K562 (cell line): ENCODE data around the gene CFAP410. TPM values are rescaled to one million over a fixed set of nuclear protein-coding genes. Genes with fewer than 3 reads are reported as not detected.
A peak's percentile ranks its signal among the peaks of the same experiment; 100 is the strongest.

Experiments
- CBX3 ChIP-seq, 2 experiments: IDR thresholded peaks; 1 replicate in 1 of 2; 2 replicates in 1 of 2; pipeline ENCODE4 v1.6.1; 2012; ENCODE audit warnings: inconsistent platforms in 2 of 2, low read length in 2 of 2, borderline replicate concordance in 1 of 2, control low read depth in 1 of 2
- CBX5 ChIP-seq: IDR thresholded peaks from 2 replicates; pipeline ENCODE4 v1.6.1; 2014; ENCODE audit warnings: low read depth, borderline replicate concordance
- CBX8 ChIP-seq: fragments of 200-600 bp; sonication (generic); IDR thresholded peaks from 2 replicates; pipeline ENCODE4 v1.6.1; 2012; ENCODE audit warnings: borderline replicate concordance, mixed run types, low read depth, mild to moderate bottlenecking, moderate library complexity, mixed read lengths, low read length, control low read depth, inconsistent platforms; ENCODE audit not compliant: poor library complexity, severe bottlenecking; ENCODE audit errors: extremely low read depth
- DMBX1 ChIP-seq: fragments of 250-450 bp; sonication (Bioruptor Pico); IDR thresholded peaks from 2 replicates; pipeline ENCODE4 v1.8.0; 2022; ENCODE audit warnings: inconsistent platforms, mild to moderate bottlenecking, moderate library complexity, borderline replicate concordance
- DPF2 ChIP-seq: fragments of 450-650 bp; IDR thresholded peaks from 2 replicates; pipeline ENCODE4 v1.6.1; 2016
- ERF ChIP-seq: fragments of 450-650 bp; formaldehyde crosslinking; IDR thresholded peaks from 2 replicates; pipeline ENCODE4 v1.4.0; 2020; ENCODE audit warnings: mild to moderate bottlenecking, mixed read lengths
- MCM7 ChIP-seq, 2 experiments: fragments of 450-650 bp; IDR thresholded peaks; 2 replicates each; pipeline ENCODE4 v1.6.1; 2016 to 2018
- NFIC ChIP-seq: fragments of 450-650 bp; IDR thresholded peaks from 2 replicates; pipeline ENCODE4 v1.6.1; 2017; ENCODE audit warnings: mild to moderate bottlenecking, inconsistent platforms
- NUFIP1 ChIP-seq: fragments of 450-650 bp; IDR thresholded peaks from 2 replicates; pipeline ENCODE4 v1.6.1; 2018; ENCODE audit not compliant: partially characterized antibody
- RBM14 ChIP-seq: fragments of 200-400 bp; formaldehyde crosslinking; IDR thresholded peaks from 2 replicates; pipeline ENCODE4 v1.6.1; 2018; ENCODE audit warnings: low read depth, mild to moderate bottlenecking, low read length, moderate library complexity, borderline replicate concordance; ENCODE audit not compliant: insufficient read depth
- REST ChIP-seq, 2 experiments: fragments of 450-650 bp; formaldehyde crosslinking in 1 of 2; IDR thresholded peaks; 2 replicates each; pipeline versions ENCODE4 v1.4.0 to v1.6.1; 2014 to 2020; ENCODE audit warnings: mild to moderate bottlenecking in 2 of 2, borderline replicate concordance in 1 of 2, low read depth in 1 of 2
- SMC3 ChIP-seq: conservative IDR thresholded peaks from 2 replicates; pipeline ENCODE4 v1.6.1; 2011; ENCODE audit warnings: low read depth, low read length, improper control_type of control experiment; ENCODE audit not compliant: insufficient read depth
- ZNF174 ChIP-seq: fragments of 250-450 bp; sonication (Bioruptor Pico); IDR thresholded peaks from 2 replicates; pipeline ENCODE4 v1.4.0; 2020; ENCODE audit warnings: mild to moderate bottlenecking
- polyA plus RNA-seq, 8 experiments: library from polyadenylated mRNA; depleted of rRNA in 4 of 8; stranded (reverse) in 5 of 8; unstranded in 3 of 8; fragments of >200 nt; fragmentation: Nextera tagmentation in 2 of 8; fragmentation: Illumina TruSeq in 1 of 8; extraction: Ambion mirVana in 2 of 8; extraction: Trizol in 1 of 8; gene quantifications; 2 replicates each; pipeline versions ENCODE4 v1.2.1 to v1.2.3, GENCODE V29; 2011 to 2014; ENCODE audit warnings: inconsistent platforms in 1 of 8, missing spikeins in 1 of 8
- total RNA-seq, 7 experiments: library from RNA; depleted of rRNA in 6 of 7; stranded (reverse); fragments of >200 nt in 6 of 7; fragmentation: Illumina TruSeq in 2 of 7; extraction: Trizol in 2 of 7; gene quantifications; 2 replicates each; pipeline versions ENCODE4 v1.2.1 to v1.2.3, GENCODE V29; 2011 to 2021; ENCODE audit warnings: low replicate concordance in 1 of 7
- TF ChIP-seq, protein P1 (sequence below): sonication (generic); formaldehyde crosslinking; IDR thresholded peaks from 2 replicates; pipeline ENCODE4 v1.8.1; 2023; ENCODE audit warnings: mild to moderate bottlenecking, missing genetic modification reagents

The CFAP410 gene
- total and polyA plus RNA-seq, 9 of the 15 experiments (the other 6 are each of a cell fraction or from before 2014, with no cell fraction given): 0.07 to 17.3 (median 2.3) TPM

DNA sequence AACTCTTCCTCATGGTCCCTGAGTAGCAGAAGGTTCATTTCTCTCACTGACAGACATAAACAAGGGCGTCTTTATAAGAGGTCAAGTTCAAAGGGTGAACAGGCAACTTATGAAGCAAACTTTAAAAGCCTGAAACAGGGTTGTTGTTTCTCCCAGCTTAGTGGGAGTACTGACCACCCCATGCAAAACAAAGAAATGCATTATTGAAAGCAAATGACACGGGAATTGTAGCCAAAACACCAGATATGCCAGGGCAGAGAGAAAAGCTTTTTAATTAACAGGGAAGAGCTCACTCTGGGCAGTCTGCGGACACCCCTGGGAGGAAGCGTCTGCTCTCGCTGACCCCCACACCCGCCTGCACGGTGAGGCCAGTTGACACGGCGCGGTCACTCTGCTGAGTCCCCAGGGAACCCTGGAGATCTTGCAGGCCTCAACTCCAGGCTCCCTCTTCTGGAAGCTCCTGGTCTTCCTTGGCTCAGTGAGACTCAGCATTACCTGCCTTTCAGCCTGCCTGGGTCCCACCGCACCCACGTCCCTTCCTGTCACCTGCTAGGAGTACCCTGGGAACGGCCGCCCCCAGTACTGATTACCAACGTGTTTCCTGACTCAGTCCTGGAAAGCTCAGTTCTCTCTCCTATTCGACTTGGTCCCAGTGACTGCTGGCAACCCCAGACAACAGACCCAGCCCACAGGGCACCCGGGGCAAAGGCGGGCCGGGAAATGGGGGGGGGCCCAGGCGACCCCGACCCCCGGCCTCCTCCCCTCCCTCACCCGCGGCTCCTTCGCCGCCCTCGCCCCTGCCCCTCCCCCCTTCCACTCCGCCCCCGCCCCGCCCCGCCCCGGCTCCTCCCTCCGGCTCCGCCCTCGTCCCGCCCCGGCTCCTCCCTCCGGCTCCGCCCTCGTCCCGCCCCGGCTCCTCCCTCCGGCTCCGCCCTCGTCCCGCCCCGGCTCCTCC, 972 bp downstream of the CFAP410 start (continued):
- TF ChIP-seq, protein P1, sequence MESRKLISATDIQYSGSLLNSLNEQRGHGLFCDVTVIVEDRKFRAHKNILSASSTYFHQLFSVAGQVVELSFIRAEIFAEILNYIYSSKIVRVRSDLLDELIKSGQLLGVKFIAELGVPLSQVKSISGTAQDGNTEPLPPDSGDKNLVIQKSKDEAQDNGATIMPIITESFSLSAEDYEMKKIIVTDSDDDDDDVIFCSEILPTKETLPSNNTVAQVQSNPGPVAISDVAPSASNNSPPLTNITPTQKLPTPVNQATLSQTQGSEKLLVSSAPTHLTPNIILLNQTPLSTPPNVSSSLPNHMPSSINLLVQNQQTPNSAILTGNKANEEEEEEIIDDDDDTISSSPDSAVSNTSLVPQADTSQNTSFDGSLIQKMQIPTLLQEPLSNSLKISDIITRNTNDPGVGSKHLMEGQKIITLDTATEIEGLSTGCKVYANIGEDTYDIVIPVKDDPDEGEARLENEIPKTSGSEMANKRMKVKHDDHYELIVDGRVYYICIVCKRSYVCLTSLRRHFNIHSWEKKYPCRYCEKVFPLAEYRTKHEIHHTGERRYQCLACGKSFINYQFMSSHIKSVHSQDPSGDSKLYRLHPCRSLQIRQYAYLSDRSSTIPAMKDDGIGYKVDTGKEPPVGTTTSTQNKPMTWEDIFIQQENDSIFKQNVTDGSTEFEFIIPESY (CRISPR knock-in tag): no peak
- no peak for TF ChIP-seq CBX5
- no peak for TF ChIP-seq CBX8
- TF ChIP-seq NFIC: no peak
- no peak for TF ChIP-seq CBX3 (IDR thresholded peaks at IDR 0.05; ENCODE audit: borderline replicate concordance in 1 of 2, low read length in 2 of 2)
- 0 out of 2 replicates have a peak, but pooled peaks have one; percentile 47 for TF ChIP-seq DMBX1 (CRISPR knock-in tag)
- TF ChIP-seq DPF2: peak; percentile 43; the same call in 1 of the 2 replicates
- no peak for TF ChIP-seq ERF (CRISPR knock-in tag)
- TF ChIP-seq RBM14: no peak
- TF ChIP-seq NUFIP1: no peak
- TF ChIP-seq ZNF174: no peak
- TF ChIP-seq SMC3: 0 out of 2 replicates have a peak, but pooled peaks have one; percentile 34
- peak; percentile 4; the same call in 1 of the 2 replicates for TF ChIP-seq REST (IDR thresholded peaks at IDR 0.05; ENCODE audit: borderline replicate concordance)
- TF ChIP-seq REST (CRISPR knock-in tag; IDR thresholded peaks at IDR 0.05; ENCODE audit: low read depth): no peak
- TF ChIP-seq MCM7 (IDR thresholded peaks at IDR 0.05): no peak
